IMR-90 (cell line): ENCODE results near the gene SHISA6. TPM values are rescaled to one million over a fixed set of nuclear protein-coding genes. Genes with fewer than 3 reads are reported as not detected.

Source experiments
- ATAC-seq: fragments of 200-7000 bp; cut with Tn5 transposase; 2 replicates; pipeline ENCODE4 v1.9.1; 2020; ENCODE audit warnings: low read depth, mild to moderate bottlenecking, moderate library complexity
- BruUV-seq: library from RNA; stranded (reverse); fragments of 400-500 nt; replicated peaks from 2 replicates; lab custom pipeline; 2021; lab: Mats Ljungman, UMichigan
- CTCF ChIA-PET: fragments of 300-600 bp; formaldehyde crosslinking; extraction: SDS; loops from one replicate; lab custom pipeline; 2021; ENCODE audit warnings: antibody characterized with exemption; lab: Yijun Ruan, JAX
- POLR2A ChIA-PET: fragments of 300-600 bp; sonication (Branson Sonifier 250); formaldehyde crosslinking; loops from one replicate; lab custom pipeline; 2022; ENCODE audit warnings: antibody characterized with exemption; ENCODE audit not compliant: unreplicated experiment; lab: Charles Lee
- DNase-seq: peaks from one replicate; pipeline ENCODE4 v3.0.0; 2013
- H2AFZ ChIP-seq: replicated peaks from 2 replicates; pipeline ENCODE3; 2013; ENCODE audit warnings: low read length, mild to moderate bottlenecking; ENCODE audit not compliant: poor library complexity
- H2AK5ac ChIP-seq: 2 replicates; pipeline ENCODE4 v1.6.1; 2013; ENCODE audit warnings: low read depth, low read length, inconsistent platforms
- H2AK9ac ChIP-seq: replicated peaks from 2 replicates; pipeline ENCODE3; 2013; ENCODE audit warnings: mild to moderate bottlenecking, low read depth, low read length, moderate library complexity; ENCODE audit not compliant: poor library complexity
- H2BK120ac ChIP-seq: 2 replicates; pipeline ENCODE4 v1.6.1; 2013; ENCODE audit warnings: low read depth, low read length, inconsistent platforms
- H2BK15ac ChIP-seq: 3 replicates; pipeline ENCODE4 v1.6.1; 2013; ENCODE audit warnings: low read depth, low read length, inconsistent platforms
- H2BK20ac ChIP-seq: 2 replicates; pipeline ENCODE4 v1.6.1; 2013; ENCODE audit warnings: low read depth, mild to moderate bottlenecking, inconsistent platforms, low read length, moderate library complexity
- H2BK5ac ChIP-seq: 2 replicates; pipeline ENCODE4 v1.6.1; 2013; ENCODE audit warnings: mild to moderate bottlenecking, low read depth, low read length, inconsistent platforms; ENCODE audit not compliant: poor library complexity, severe bottlenecking
- H3K14ac ChIP-seq: replicated peaks from 2 replicates; pipeline ENCODE4 v1.6.1; 2013; ENCODE audit warnings: low read depth, low read length, inconsistent platforms
- H3K18ac ChIP-seq: 2 replicates; pipeline ENCODE4 v1.6.1; 2013; ENCODE audit warnings: low read depth, low read length, control low read depth
- H3K23ac ChIP-seq: 2 replicates; pipeline ENCODE4 v1.6.1; 2013; ENCODE audit warnings: low read depth, low read length, inconsistent platforms
- H3K27ac ChIP-seq: 2 replicates; pipeline ENCODE4 v1.5.1; 2013; ENCODE audit warnings: mild to moderate bottlenecking, control low read depth, low read length; ENCODE audit not compliant: insufficient read depth
- H3K27me3 ChIP-seq: 2 replicates; pipeline ENCODE4 v1.6.1; 2013; ENCODE audit warnings: low read length; ENCODE audit not compliant: control insufficient read depth, insufficient read depth
- H3K36me3 ChIP-seq: 2 replicates; pipeline ENCODE4 v1.6.1; 2013; ENCODE audit warnings: low read length, mixed read lengths; ENCODE audit not compliant: control insufficient read depth, insufficient read depth
- H3K4ac ChIP-seq: 2 replicates; pipeline ENCODE4 v1.6.1; 2013; ENCODE audit warnings: low read depth, low read length, inconsistent platforms
- H3K4me1 ChIP-seq: 2 replicates; pipeline ENCODE4 v1.6.1; 2013; ENCODE audit warnings: low read length, mixed read lengths; ENCODE audit not compliant: control insufficient read depth, insufficient read depth
- H3K4me2 ChIP-seq: 2 replicates; pipeline ENCODE4 v1.6.1; 2013; ENCODE audit warnings: low read depth, mild to moderate bottlenecking, control low read depth, low read length, moderate library complexity
- H3K4me3 ChIP-seq: 2 replicates; pipeline ENCODE4 v1.5.1; 2013; ENCODE audit warnings: low read depth, mild to moderate bottlenecking, control low read depth, low read length, moderate library complexity; ENCODE audit not compliant: insufficient read depth
- H3K56ac ChIP-seq: 2 replicates; pipeline ENCODE4 v1.6.1; 2013; ENCODE audit warnings: low read length, inconsistent platforms; ENCODE audit not compliant: insufficient read depth; ENCODE audit errors: extremely low read depth
- H3K79me1 ChIP-seq, 2 experiments: 2 replicates each; pipeline ENCODE4 v1.6.1; 2013; ENCODE audit warnings: low read length in 2 of 2, inconsistent platforms in 1 of 2, low read depth in 1 of 2
- H3K9ac ChIP-seq: 2 replicates; pipeline ENCODE4 v1.6.1; 2013; ENCODE audit warnings: low read depth, low read length, control low read depth
- H3K9me1 ChIP-seq: 2 replicates; pipeline ENCODE4 v1.6.1; 2013; ENCODE audit warnings: low read length, inconsistent platforms; ENCODE audit not compliant: insufficient read depth
- H3K9me3 ChIP-seq: 2 replicates; pipeline ENCODE4 v1.6.1; 2013; ENCODE audit warnings: low read length; ENCODE audit not compliant: control insufficient read depth, insufficient read depth
- H4K20me1 ChIP-seq: 2 replicates; pipeline ENCODE4 v1.6.1; 2013; ENCODE audit warnings: low read length, inconsistent platforms; ENCODE audit not compliant: insufficient read depth
- H4K5ac ChIP-seq: 2 replicates; pipeline ENCODE4 v1.6.1; 2013; ENCODE audit warnings: mild to moderate bottlenecking, low read depth, low read length, control low read depth
- H4K8ac ChIP-seq, 2 experiments: 2 replicates each; pipeline ENCODE4 v1.6.1; 2013; ENCODE audit warnings: low read depth in 2 of 2, low read length in 2 of 2, control low read depth in 1 of 2, inconsistent platforms in 1 of 2
- H4K91ac ChIP-seq: 2 replicates; pipeline ENCODE4 v1.6.1; 2013; ENCODE audit warnings: low read depth, low read length, inconsistent platforms; ENCODE audit not compliant: insufficient read depth
- BHLHE40 ChIP-seq: fragments of 150-350 bp; IDR thresholded peaks from 2 replicates; pipeline ENCODE4 v1.6.1; 2016; ENCODE audit warnings: mild to moderate bottlenecking, low read depth, low read length
- CEBPB ChIP-seq: IDR thresholded peaks from 2 replicates; pipeline ENCODE4 v1.6.1; 2012; ENCODE audit warnings: low read depth, low read length, improper control_type of control experiment
- CHD1 ChIP-seq: IDR thresholded peaks from 2 replicates; pipeline ENCODE4 v1.6.1; 2012; ENCODE audit warnings: low read depth, low read length, improper control_type of control experiment
- CTCF ChIP-seq: conservative IDR thresholded peaks from 2 replicates; pipeline ENCODE4 v1.5.1; 2012; ENCODE audit warnings: mild to moderate bottlenecking, low read depth, low read length, improper control_type of control experiment
- FOS ChIP-seq: fragments of 150-350 bp; IDR thresholded peaks from 2 replicates; pipeline ENCODE4 v1.6.1; 2016; ENCODE audit warnings: low read depth, low read length
- MAFK ChIP-seq: IDR thresholded peaks from 2 replicates; pipeline ENCODE4 v1.6.1; 2012; ENCODE audit warnings: low read depth, low read length, improper control_type of control experiment
- MAZ ChIP-seq: IDR thresholded peaks from 2 replicates; pipeline ENCODE4 v1.6.1; 2012; ENCODE audit warnings: low read depth, mild to moderate bottlenecking, low read length, improper control_type of control experiment, moderate library complexity, borderline replicate concordance
- MXI1 ChIP-seq: IDR thresholded peaks from 2 replicates; pipeline ENCODE4 v1.6.1; 2012; ENCODE audit warnings: low read depth, mild to moderate bottlenecking, low read length, moderate library complexity, borderline replicate concordance
- NFE2L2 ChIP-seq: fragments of 150-350 bp; IDR thresholded peaks from 2 replicates; pipeline ENCODE4 v1.6.1; 2016; ENCODE audit warnings: low read depth, mild to moderate bottlenecking, low read length
- POLR2A ChIP-seq: IDR thresholded peaks from 2 replicates; pipeline ENCODE4 v1.6.1; 2012; ENCODE audit warnings: mild to moderate bottlenecking, low read depth, low read length
- RAD21 ChIP-seq: IDR thresholded peaks from 2 replicates; pipeline ENCODE4 v1.6.1; 2012; ENCODE audit warnings: low read length, improper control_type of control experiment
- RCOR1 ChIP-seq: IDR thresholded peaks from 2 replicates; pipeline ENCODE4 v1.6.1; 2012; ENCODE audit warnings: mild to moderate bottlenecking, low read length, improper control_type of control experiment; ENCODE audit not compliant: insufficient replicate concordance
- RFX5 ChIP-seq: IDR thresholded peaks from 2 replicates; pipeline ENCODE4 v1.8.0; 2012; ENCODE audit warnings: low read depth, mild to moderate bottlenecking, low read length, moderate library complexity
- SMC3 ChIP-seq: fragments of 150-350 bp; IDR thresholded peaks from 2 replicates; pipeline ENCODE4 v1.6.1; 2016; ENCODE audit warnings: low read depth, mild to moderate bottlenecking, antibody characterized with exemption, low read length, moderate library complexity
- USF2 ChIP-seq: fragments of 150-350 bp; IDR thresholded peaks from 2 replicates; pipeline ENCODE4 v1.6.1; 2017; ENCODE audit warnings: mild to moderate bottlenecking, antibody characterized with exemption, low read length, low read depth
- WGBS, 2 experiments: methylation state at CpG; one replicate each; pipeline versions ENCODE4 v1.1.5 to v1.1.7; 2013; ENCODE audit warnings: missing lambda C conversion rate in 2 of 2; ENCODE audit not compliant: insufficient read length in 1 of 2; ENCODE audit errors: extremely low coverage in 2 of 2; 5-methylcytosine and 5-hydroxymethylcytosine counted together
- dilution Hi-C: fragments of 300-500 bp; cut with HindIII; formaldehyde crosslinking; loops from one replicate; pipeline ENCODE4 v1.14.3; 2018; ENCODE audit warnings: low sequenced_read_pairs; ENCODE audit not compliant: unreplicated experiment
- in situ Hi-C: fragments of 300-500 bp; cut with MboI; formaldehyde crosslinking; loops from 3 replicates; pipeline ENCODE4 v1.14.3; 2019; ENCODE audit warnings: low sequenced_read_pairs, inconsistent platforms, mixed read lengths
- intact Hi-C: fragments of 100-400 bp; cut with micrococcal nuclease; formaldehyde crosslinking; loops from 2 replicates; pipeline ENCODE4 v1.10.0; 2022
- polyA plus RNA-seq, 3 experiments: library from polyadenylated mRNA; depleted of rRNA; stranded (reverse); fragments of >200 nt; gene quantifications; 2 replicates each; pipeline ENCODE4 v1.2.3, GENCODE V29; 2012; ENCODE audit warnings: low replicate concordance in 1 of 3
- total RNA-seq: library from RNA; depleted of rRNA; stranded (reverse); fragments of >200 nt; gene quantifications from 2 replicates; pipeline ENCODE4 v1.2.3, GENCODE V29; 2012
- TF ChIP-seq, protein P1 (sequence below): fragments of 150-350 bp; IDR thresholded peaks from 2 replicates; pipeline ENCODE4 v1.6.1; 2016; ENCODE audit warnings: low read depth, mild to moderate bottlenecking, low read length, moderate library complexity, borderline replicate concordance

Gene SHISA6
- total and polyA plus RNA-seq, 2 of the 4 experiments (the other 2 are of a cell fraction) = not detected

- H3K79me1 ChIP-seq = no peaks in the 10 kb centered on the region
- DNase-seq (no peak), ATAC-seq (no peak)
- no peak overlapping the region for H2BK120ac ChIP-seq
- no peak overlapping the region for H4K91ac ChIP-seq
- H4K5ac ChIP-seq = no peak overlapping the region
- no peak overlapping the region for H2AK5ac ChIP-seq
- H3K14ac ChIP-seq = no peak overlapping the region
- no peaks in the 10 kb centered on the region for H3K27me3 ChIP-seq
- H3K9me3 ChIP-seq = peaks cover 11% of the 10 kb centered on the region
- POLR2A ChIA-PET = no interaction called here
- H2BK5ac ChIP-seq = no peak overlapping the region
- H2AK9ac ChIP-seq = no peak overlapping the region
- H4K20me1 ChIP-seq = no peaks in the 10 kb centered on the region
- no peak overlapping the region for H3K4me3 ChIP-seq
- H2AFZ ChIP-seq = no peak overlapping the region
- H4K8ac ChIP-seq = no peak overlapping the region
- H3K18ac ChIP-seq = no peak overlapping the region
- H3K27ac ChIP-seq = no peak overlapping the region
- no peak overlapping the region for H2BK15ac ChIP-seq
- no peak overlapping the region for H3K56ac ChIP-seq
- H3K9me1 ChIP-seq = no peaks in the 10 kb centered on the region
- H3K4me2 ChIP-seq = no peak overlapping the region
- intact Hi-C loops (no loop called here), dilution Hi-C loops (no loop called here), in situ Hi-C loops (no loop called here)
- H3K36me3 ChIP-seq = no peaks in the 10 kb centered on the region
- H2BK20ac ChIP-seq = no peak overlapping the region
- H3K9ac ChIP-seq = no peak overlapping the region
- no peak overlapping the region for H3K4ac ChIP-seq
- H3K4me1 ChIP-seq = no peaks in the 10 kb centered on the region
- no TSS peak for BruUV-seq
- CTCF ChIA-PET = no interaction called here
- no peak overlapping the region for H3K23ac ChIP-seq
- TF ChIP-seq NFE2L2 (no peak), RAD21 (no peak), CEBPB (no peak), SMC3 (no peak), BHLHE40 (no peak), MAZ (no peak), CTCF (no peak), CHD1 (no peak), POLR2A (no peak), MAFK (no peak), USF2 (no peak), MXI1 (no peak), FOS (no peak), RCOR1 (no peak), RFX5 (no peak)
- TF ChIP-seq, protein P1, sequence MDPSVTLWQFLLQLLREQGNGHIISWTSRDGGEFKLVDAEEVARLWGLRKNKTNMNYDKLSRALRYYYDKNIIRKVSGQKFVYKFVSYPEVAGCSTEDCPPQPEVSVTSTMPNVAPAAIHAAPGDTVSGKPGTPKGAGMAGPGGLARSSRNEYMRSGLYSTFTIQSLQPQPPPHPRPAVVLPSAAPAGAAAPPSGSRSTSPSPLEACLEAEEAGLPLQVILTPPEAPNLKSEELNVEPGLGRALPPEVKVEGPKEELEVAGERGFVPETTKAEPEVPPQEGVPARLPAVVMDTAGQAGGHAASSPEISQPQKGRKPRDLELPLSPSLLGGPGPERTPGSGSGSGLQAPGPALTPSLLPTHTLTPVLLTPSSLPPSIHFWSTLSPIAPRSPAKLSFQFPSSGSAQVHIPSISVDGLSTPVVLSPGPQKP = no peak
- 44% methylated on average over 3 of the region's 5 CpGs; no CpG with 5 or more reads in 1 of the 2 experiments for WGBS, 2 experiments
Observed at GRCh38 chr17:11285946-11286345, 44.9 kb downstream of the SHISA6 start.
